Measurements from ENCODE around the gene GIGYF2.
"Not testable (repeated sequence)": the region's sequence is repeated elsewhere in the genome, so short reads cannot be mapped to it uniquely, and the experiment has no call there.

GIGYF2 gene

GRCh38 chr2:232707076-232707475 lies 9.9 kb downstream of the GIGYF2 start:
- Histone ChIP-seq H3K9me3 (ENCODE audit: control insufficient read depth, low read length) (no peaks in the 10 kb centered on the region), H3K4me3 (ENCODE audit: insufficient read depth, low read depth, low read length, poor library complexity, severe bottlenecking) (no peak overlapping the region), H3K27ac (ENCODE audit: insufficient read depth, low read length, poor library complexity, severe bottlenecking) (no peak overlapping the region), H3K4me1 (ENCODE audit: control insufficient read depth, insufficient read depth, low read length, poor library complexity, severe bottlenecking) (no peaks in the 10 kb centered on the region), H3K36me3 (ENCODE audit: control insufficient read depth, insufficient read depth, low read length) (peaks cover 15% of the 10 kb centered on the region), H3K27me3 (replicated peaks; ENCODE audit: control insufficient read depth, insufficient read depth, low read length, poor library complexity, severe bottlenecking) (no peaks in the 10 kb centered on the region)
- DNase-seq = no peak

GRCh38 chr2:232713505-232713904 lies 16.4 kb downstream of the GIGYF2 start:
- DNase-seq = no peak
- H3K27ac ChIP-seq (ENCODE audit: insufficient read depth, low read length, poor library complexity, severe bottlenecking) = no peak overlapping the region
- H3K9me3 ChIP-seq (ENCODE audit: control insufficient read depth, low read length) = no peaks in the 10 kb centered on the region
- H3K4me3 ChIP-seq (ENCODE audit: insufficient read depth, low read depth, low read length, poor library complexity, severe bottlenecking) = no peak overlapping the region
- H3K4me1 ChIP-seq (ENCODE audit: control insufficient read depth, insufficient read depth, low read length, poor library complexity, severe bottlenecking) = no peaks in the 10 kb centered on the region
- H3K27me3 ChIP-seq (replicated peaks; ENCODE audit: control insufficient read depth, insufficient read depth, low read length, poor library complexity, severe bottlenecking) = no peaks in the 10 kb centered on the region
- peaks cover 13% of the 10 kb centered on the region for H3K36me3 ChIP-seq (ENCODE audit: control insufficient read depth, insufficient read depth, low read length)

DNA sequence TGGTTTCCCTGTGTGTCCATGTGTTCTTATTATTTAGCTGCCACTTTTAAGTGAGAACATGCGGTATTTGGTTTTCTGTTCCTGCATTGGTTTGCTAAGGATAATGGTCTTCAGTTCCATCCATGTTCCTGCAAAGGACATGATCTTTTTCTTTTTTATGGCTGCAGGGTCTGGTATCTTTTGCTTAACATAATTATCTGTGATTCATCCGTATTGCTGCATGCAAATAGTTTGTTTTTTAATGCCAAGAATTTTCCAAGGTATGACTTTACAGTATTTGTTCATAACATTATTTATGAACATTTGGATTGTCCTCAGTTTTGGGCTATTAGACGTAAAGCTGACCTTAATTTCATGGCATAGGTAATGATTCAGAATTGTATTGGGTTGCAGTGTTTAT lies 17.8 kb downstream of the GIGYF2 start:
- H3K27me3 ChIP-seq (replicated peaks; ENCODE audit: control insufficient read depth, insufficient read depth, low read length, poor library complexity, severe bottlenecking) = no peaks in the 10 kb centered on the region
- no peak overlapping the region for H3K4me3 ChIP-seq (ENCODE audit: insufficient read depth, low read depth, low read length, poor library complexity, severe bottlenecking)
- no peaks in the 10 kb centered on the region for H3K4me1 ChIP-seq (ENCODE audit: control insufficient read depth, insufficient read depth, low read length, poor library complexity, severe bottlenecking)
- DNase-seq = no peak
- H3K9me3 ChIP-seq (ENCODE audit: control insufficient read depth, low read length) = no peaks in the 10 kb centered on the region
- H3K27ac ChIP-seq (ENCODE audit: insufficient read depth, low read length, poor library complexity, severe bottlenecking) = no peak overlapping the region
- peaks cover 18% of the 10 kb centered on the region for H3K36me3 ChIP-seq (ENCODE audit: control insufficient read depth, insufficient read depth, low read length)

DNA sequence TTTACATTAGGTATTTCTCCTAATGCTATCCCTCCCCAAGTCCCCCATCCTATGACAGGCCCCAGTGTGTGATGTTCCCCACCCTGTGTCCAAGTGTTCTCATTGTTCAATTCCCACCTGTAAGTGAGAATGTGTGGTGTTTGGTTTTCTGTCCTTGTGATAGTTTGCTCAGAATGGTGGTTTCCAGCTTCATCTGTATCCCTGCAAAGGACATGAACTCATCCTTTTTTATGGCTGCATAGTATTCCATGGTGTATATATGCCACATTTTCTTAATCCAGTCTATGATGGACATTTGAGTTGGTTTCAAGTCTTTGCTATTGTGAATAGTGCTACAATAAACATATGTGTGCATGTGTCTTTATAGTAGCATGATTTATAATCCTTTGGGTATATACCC lies 22.9 kb downstream of the GIGYF2 start:
- peaks cover 17% of the 10 kb centered on the region for H3K36me3 ChIP-seq (ENCODE audit: control insufficient read depth, insufficient read depth, low read length)
- not testable (repeated sequence) for DNase-seq; H3K9me3 ChIP-seq (ENCODE audit: control insufficient read depth, low read length)

DNA sequence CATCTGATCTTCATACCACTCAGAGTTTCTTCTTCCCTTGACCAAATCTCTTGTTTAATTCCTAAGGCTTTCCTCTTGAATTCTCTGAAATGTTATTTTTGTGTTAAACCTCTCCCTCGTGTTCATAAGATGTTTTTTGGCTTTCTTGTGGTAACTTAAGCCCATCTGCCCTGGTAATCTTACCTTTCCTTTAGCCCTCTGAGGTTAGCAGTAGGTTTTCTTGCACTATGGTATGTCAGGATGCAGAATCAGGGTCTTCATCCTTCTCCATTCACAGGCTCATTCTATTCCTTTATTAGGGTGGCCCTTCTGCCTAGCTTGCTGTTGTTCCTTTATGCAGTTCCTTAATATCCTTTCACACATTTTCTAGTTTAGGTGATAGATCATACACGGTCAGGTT lies 24.1 kb downstream of the GIGYF2 start:
- peaks cover 23% of the 10 kb centered on the region for H3K36me3 ChIP-seq (ENCODE audit: control insufficient read depth, insufficient read depth, low read length)
- no peak for DNase-seq
- peaks cover 4% of the 10 kb centered on the region for H3K4me1 ChIP-seq (ENCODE audit: control insufficient read depth, insufficient read depth, low read length, poor library complexity, severe bottlenecking)
- no peaks in the 10 kb centered on the region for H3K9me3 ChIP-seq (ENCODE audit: control insufficient read depth, low read length)
- H3K27ac ChIP-seq (ENCODE audit: insufficient read depth, low read length, poor library complexity, severe bottlenecking) = no peak overlapping the region
- H3K27me3 ChIP-seq (replicated peaks; ENCODE audit: control insufficient read depth, insufficient read depth, low read length, poor library complexity, severe bottlenecking) = no peaks in the 10 kb centered on the region
- H3K4me3 ChIP-seq (ENCODE audit: insufficient read depth, low read depth, low read length, poor library complexity, severe bottlenecking) = no peak overlapping the region

More for the DNA sequence above, 22.9 kb downstream of the GIGYF2 start:
- H3K4me1 ChIP-seq (ENCODE audit: control insufficient read depth, insufficient read depth, low read length, poor library complexity, severe bottlenecking); H3K4me3 ChIP-seq (ENCODE audit: insufficient read depth, low read depth, low read length, poor library complexity, severe bottlenecking); H3K27ac ChIP-seq (ENCODE audit: insufficient read depth, low read length, poor library complexity, severe bottlenecking); H3K27me3 ChIP-seq (replicated peaks; ENCODE audit: control insufficient read depth, insufficient read depth, low read length, poor library complexity, severe bottlenecking): not testable (repeated sequence)

DNA sequence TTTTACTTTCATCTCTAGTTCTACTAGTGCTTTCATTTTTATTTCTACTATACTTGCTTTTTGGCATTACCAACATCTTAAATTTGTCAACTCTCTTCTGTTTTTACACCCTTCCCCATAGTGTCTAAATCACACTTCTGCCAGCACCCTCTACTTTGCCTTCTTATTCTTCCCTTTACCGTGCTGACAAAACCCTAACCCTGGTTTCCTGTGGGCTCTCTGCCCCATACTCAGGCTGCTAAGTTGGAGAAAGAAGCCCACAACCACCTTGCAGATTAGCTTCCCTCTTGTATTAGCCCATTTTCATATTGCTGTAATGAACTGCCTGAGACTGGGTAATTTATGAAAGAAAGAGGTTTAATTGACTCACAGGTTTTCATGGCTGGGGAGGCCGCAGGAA lies 24.8 kb downstream of the GIGYF2 start:
- Histone ChIP-seq H3K4me1 (ENCODE audit: control insufficient read depth, insufficient read depth, low read length, poor library complexity, severe bottlenecking) (peaks cover 4% of the 10 kb centered on the region), H3K4me3 (ENCODE audit: insufficient read depth, low read depth, low read length, poor library complexity, severe bottlenecking) (no peak overlapping the region), H3K36me3 (ENCODE audit: control insufficient read depth, insufficient read depth, low read length) (peaks cover 23% of the 10 kb centered on the region), H3K27ac (ENCODE audit: insufficient read depth, low read length, poor library complexity, severe bottlenecking) (no peak overlapping the region), H3K27me3 (replicated peaks; ENCODE audit: control insufficient read depth, insufficient read depth, low read length, poor library complexity, severe bottlenecking) (no peaks in the 10 kb centered on the region), H3K9me3 (ENCODE audit: control insufficient read depth, low read length) (no peaks in the 10 kb centered on the region)
- DNase-seq = no peak

- H3K27ac ChIP-seq (ENCODE audit: insufficient read depth, low read length, poor library complexity, severe bottlenecking) = no peak overlapping the region
- no peaks in the 10 kb centered on the region for H3K27me3 ChIP-seq (replicated peaks; ENCODE audit: control insufficient read depth, insufficient read depth, low read length, poor library complexity, severe bottlenecking)
- H3K4me1 ChIP-seq (ENCODE audit: control insufficient read depth, insufficient read depth, low read length, poor library complexity, severe bottlenecking) = peaks cover 4% of the 10 kb centered on the region
- no peaks in the 10 kb centered on the region for H3K9me3 ChIP-seq (ENCODE audit: control insufficient read depth, low read length)
- no peak for DNase-seq
- H3K36me3 ChIP-seq (ENCODE audit: control insufficient read depth, insufficient read depth, low read length) = peaks cover 19% of the 10 kb centered on the region
- no peak overlapping the region for H3K4me3 ChIP-seq (ENCODE audit: insufficient read depth, low read depth, low read length, poor library complexity, severe bottlenecking)
Observed at GRCh38 chr2:232723027-232723426, 25.9 kb downstream of the GIGYF2 start.

DNA sequence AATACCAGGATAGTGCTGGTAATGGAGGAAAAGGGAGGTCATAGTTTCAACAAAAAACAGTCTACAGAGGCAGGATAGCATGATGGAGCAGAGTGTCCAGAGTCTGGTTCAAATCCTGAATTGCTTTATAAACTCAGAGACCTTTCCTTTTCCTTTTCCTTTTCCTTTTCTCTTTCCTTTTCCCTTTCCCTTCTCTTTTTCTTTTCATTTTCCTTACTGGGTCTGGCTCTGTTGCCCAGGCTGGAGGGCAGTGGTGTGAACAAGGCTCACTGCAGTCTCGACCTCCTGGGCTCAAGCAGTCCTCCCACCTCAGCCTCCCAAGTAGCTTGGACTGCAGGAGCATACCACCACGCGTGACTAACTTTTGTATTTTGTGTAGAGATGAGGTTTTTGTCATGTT lies 31.7 kb downstream of the GIGYF2 start:
- Histone ChIP-seq H3K27ac (ENCODE audit: insufficient read depth, low read length, poor library complexity, severe bottlenecking) (no peak overlapping the region), H3K4me3 (ENCODE audit: insufficient read depth, low read depth, low read length, poor library complexity, severe bottlenecking) (no peak overlapping the region), H3K27me3 (replicated peaks; ENCODE audit: control insufficient read depth, insufficient read depth, low read length, poor library complexity, severe bottlenecking) (no peaks in the 10 kb centered on the region), H3K4me1 (ENCODE audit: control insufficient read depth, insufficient read depth, low read length, poor library complexity, severe bottlenecking) (no peaks in the 10 kb centered on the region), H3K36me3 (ENCODE audit: control insufficient read depth, insufficient read depth, low read length) (peaks cover 25% of the 10 kb centered on the region), H3K9me3 (ENCODE audit: control insufficient read depth, low read length) (no peaks in the 10 kb centered on the region)
- no peak for DNase-seq

DNA sequence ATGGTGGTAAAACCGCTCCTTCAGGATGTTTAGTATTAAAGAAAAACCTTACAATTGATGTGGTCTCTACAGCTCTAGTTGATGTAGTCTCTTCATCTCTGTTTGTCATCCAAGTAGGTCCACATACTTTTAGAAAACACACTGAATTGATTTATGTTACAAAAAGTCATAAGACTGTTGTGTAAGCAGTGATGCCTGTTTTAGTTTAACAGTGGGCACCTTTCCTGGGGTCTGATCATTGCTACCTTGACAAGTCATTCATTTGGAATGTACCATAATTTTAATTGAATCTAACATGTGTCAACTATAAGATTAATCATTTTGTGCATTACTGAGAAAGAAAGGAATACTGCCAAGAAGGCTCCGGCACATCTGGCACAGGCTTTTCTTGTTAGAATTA lies 34.3 kb downstream of the GIGYF2 start:
- H3K36me3 ChIP-seq (ENCODE audit: control insufficient read depth, insufficient read depth, low read length) = peaks cover 26% of the 10 kb centered on the region
- H3K27ac ChIP-seq (ENCODE audit: insufficient read depth, low read length, poor library complexity, severe bottlenecking) = no peak overlapping the region
- no peak for DNase-seq
- H3K4me3 ChIP-seq (ENCODE audit: insufficient read depth, low read depth, low read length, poor library complexity, severe bottlenecking) = no peak overlapping the region
- no peaks in the 10 kb centered on the region for H3K4me1 ChIP-seq (ENCODE audit: control insufficient read depth, insufficient read depth, low read length, poor library complexity, severe bottlenecking)
- no peaks in the 10 kb centered on the region for H3K9me3 ChIP-seq (ENCODE audit: control insufficient read depth, low read length)
- H3K27me3 ChIP-seq (replicated peaks; ENCODE audit: control insufficient read depth, insufficient read depth, low read length, poor library complexity, severe bottlenecking) = no peaks in the 10 kb centered on the region

DNA sequence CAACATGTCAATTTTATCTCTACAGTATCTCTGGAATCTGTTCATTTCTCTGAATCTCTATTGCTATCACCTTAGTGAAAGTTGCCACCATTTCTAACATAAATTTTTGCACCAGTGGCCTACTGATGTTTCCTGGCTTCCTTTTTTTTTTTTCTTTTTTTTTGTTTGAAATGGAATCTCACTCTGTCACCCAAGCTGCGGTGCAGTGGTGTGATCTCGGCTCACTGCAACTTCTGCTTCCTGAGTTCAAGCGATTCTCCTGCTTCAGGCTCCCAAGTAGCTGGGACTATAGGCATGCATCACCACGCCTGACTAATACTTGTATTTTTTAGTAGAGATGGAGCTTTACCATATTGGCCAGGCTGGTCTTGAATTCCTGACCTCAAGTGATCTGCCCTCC lies 44.2 kb downstream of the GIGYF2 start:
- no peak overlapping the region for H3K27ac ChIP-seq (ENCODE audit: insufficient read depth, low read length, poor library complexity, severe bottlenecking)
- peaks cover 9% of the 10 kb centered on the region for H3K36me3 ChIP-seq (ENCODE audit: control insufficient read depth, insufficient read depth, low read length)
- DNase-seq = no peak
- H3K4me1 ChIP-seq (ENCODE audit: control insufficient read depth, insufficient read depth, low read length, poor library complexity, severe bottlenecking) = no peaks in the 10 kb centered on the region
- no peaks in the 10 kb centered on the region for H3K9me3 ChIP-seq (ENCODE audit: control insufficient read depth, low read length)
- no peaks in the 10 kb centered on the region for H3K27me3 ChIP-seq (replicated peaks; ENCODE audit: control insufficient read depth, insufficient read depth, low read length, poor library complexity, severe bottlenecking)
- H3K4me3 ChIP-seq (ENCODE audit: insufficient read depth, low read depth, low read length, poor library complexity, severe bottlenecking) = no peak overlapping the region

GRCh38 chr2:232741972-232742371 lies 44.8 kb downstream of the GIGYF2 start:
- no peak overlapping the region for H3K27ac ChIP-seq (ENCODE audit: insufficient read depth, low read length, poor library complexity, severe bottlenecking)
- no peaks in the 10 kb centered on the region for H3K27me3 ChIP-seq (replicated peaks; ENCODE audit: control insufficient read depth, insufficient read depth, low read length, poor library complexity, severe bottlenecking)
- peaks cover 9% of the 10 kb centered on the region for H3K36me3 ChIP-seq (ENCODE audit: control insufficient read depth, insufficient read depth, low read length)
- H3K4me1 ChIP-seq (ENCODE audit: control insufficient read depth, insufficient read depth, low read length, poor library complexity, severe bottlenecking) = no peaks in the 10 kb centered on the region
- H3K4me3 ChIP-seq (ENCODE audit: insufficient read depth, low read depth, low read length, poor library complexity, severe bottlenecking) = no peak overlapping the region
- H3K9me3 ChIP-seq (ENCODE audit: control insufficient read depth, low read length) = no peaks in the 10 kb centered on the region
- no peak for DNase-seq

Data from effector memory CD4-positive, alpha-beta T cell (primary cell).